ENCODE results near the gene LMX1B.

DNA sequence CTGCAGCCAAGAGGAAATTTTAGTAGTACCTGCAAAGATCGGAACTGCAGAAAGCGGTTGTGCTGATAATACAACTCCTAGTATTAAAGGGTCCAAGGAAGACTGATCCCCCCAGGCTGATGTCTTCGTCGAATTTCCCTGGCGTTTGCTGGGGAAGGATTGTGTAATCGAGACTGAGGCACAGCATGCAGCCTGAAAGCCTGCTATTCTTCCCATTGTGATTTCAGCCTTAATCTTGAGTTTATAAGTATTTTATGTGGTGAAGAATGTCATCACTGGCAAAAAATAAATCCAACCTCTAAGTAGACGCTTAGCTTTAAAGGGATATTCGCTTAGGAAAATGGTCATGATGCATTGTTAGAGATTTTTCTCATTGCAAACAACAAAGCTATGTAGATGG is 21.3 kb upstream of the LMX1B start:
- TF ChIP-seq, protein P1, sequence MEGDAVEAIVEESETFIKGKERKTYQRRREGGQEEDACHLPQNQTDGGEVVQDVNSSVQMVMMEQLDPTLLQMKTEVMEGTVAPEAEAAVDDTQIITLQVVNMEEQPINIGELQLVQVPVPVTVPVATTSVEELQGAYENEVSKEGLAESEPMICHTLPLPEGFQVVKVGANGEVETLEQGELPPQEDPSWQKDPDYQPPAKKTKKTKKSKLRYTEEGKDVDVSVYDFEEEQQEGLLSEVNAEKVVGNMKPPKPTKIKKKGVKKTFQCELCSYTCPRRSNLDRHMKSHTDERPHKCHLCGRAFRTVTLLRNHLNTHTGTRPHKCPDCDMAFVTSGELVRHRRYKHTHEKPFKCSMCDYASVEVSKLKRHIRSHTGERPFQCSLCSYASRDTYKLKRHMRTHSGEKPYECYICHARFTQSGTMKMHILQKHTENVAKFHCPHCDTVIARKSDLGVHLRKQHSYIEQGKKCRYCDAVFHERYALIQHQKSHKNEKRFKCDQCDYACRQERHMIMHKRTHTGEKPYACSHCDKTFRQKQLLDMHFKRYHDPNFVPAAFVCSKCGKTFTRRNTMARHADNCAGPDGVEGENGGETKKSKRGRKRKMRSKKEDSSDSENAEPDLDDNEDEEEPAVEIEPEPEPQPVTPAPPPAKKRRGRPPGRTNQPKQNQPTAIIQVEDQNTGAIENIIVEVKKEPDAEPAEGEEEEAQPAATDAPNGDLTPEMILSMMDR (IDR thresholded peaks at IDR 0.05; ENCODE audit: extremely low read depth in 1 of 2, insufficient read depth in 1 of 2, low read depth in 1 of 2, low read length in 2 of 2), result no peak
- TF ChIP-seq EZH2 (IDR thresholded peaks at IDR 0.05; ENCODE audit: borderline replicate concordance, low read depth, low read length, severe bottlenecking) (no peak), POLR2A (IDR thresholded peaks at IDR 0.05; ENCODE audit: low read depth, low read length) (no peak)
- TF ChIP-seq, protein P2, sequence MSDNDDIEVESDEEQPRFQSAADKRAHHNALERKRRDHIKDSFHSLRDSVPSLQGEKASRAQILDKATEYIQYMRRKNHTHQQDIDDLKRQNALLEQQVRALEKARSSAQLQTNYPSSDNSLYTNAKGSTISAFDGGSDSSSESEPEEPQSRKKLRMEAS (IDR thresholded peaks at IDR 0.05; ENCODE audit: insufficient read depth, insufficient read length), result no peak

Measured in endothelial cell of umbilical vein (primary cell).